ENCODE data around the gene DYRK1A.

The DYRK1A gene

GRCh38 chr21:37348664-37349063, 17.9 kb upstream of the DYRK1A start:
- H3K27ac ChIP-seq, result no peak overlapping the region
- no peaks in the 10 kb centered on the region for H3K27me3 ChIP-seq (ENCODE audit: control insufficient read depth, insufficient read depth, low read length)
- no peak overlapping the region for H3K4me2 ChIP-seq (ENCODE audit: low read length)
- H3K4me1 ChIP-seq, result no peaks in the 10 kb centered on the region
- no peak for TF ChIP-seq CTCF (IDR thresholded peaks at IDR 0.05)
- H2AFZ ChIP-seq, result no peak overlapping the region
- no peaks in the 10 kb centered on the region for H3K36me3 ChIP-seq (ENCODE audit: control insufficient read depth, insufficient read depth, low read length)
- H3K4me3 ChIP-seq (ENCODE audit: low read depth, low read length), result no peak overlapping the region
- no peaks in the 10 kb centered on the region for H3K9me3 ChIP-seq (ENCODE audit: control insufficient read depth, low read length)
- no peaks in the 10 kb centered on the region for H3K79me2 ChIP-seq
- no peak overlapping the region for H3K9ac ChIP-seq

- H3K36me3 ChIP-seq (ENCODE audit: control insufficient read depth, insufficient read depth, low read length), result no peaks in the 10 kb centered on the region
- no peaks in the 10 kb centered on the region for H3K27me3 ChIP-seq (ENCODE audit: control insufficient read depth, insufficient read depth, low read length)
- H3K4me2 ChIP-seq (ENCODE audit: low read length), result no peak overlapping the region
- no peak for TF ChIP-seq CTCF (IDR thresholded peaks at IDR 0.05)
- H3K9me3 ChIP-seq (ENCODE audit: control insufficient read depth, low read length), result no peaks in the 10 kb centered on the region
- no peak overlapping the region for H3K9ac ChIP-seq
- H3K4me1 ChIP-seq, result no peaks in the 10 kb centered on the region
- no peaks in the 10 kb centered on the region for H3K79me2 ChIP-seq
- no peak overlapping the region for H3K4me3 ChIP-seq (ENCODE audit: low read depth, low read length)
- H3K27ac ChIP-seq, result no peak overlapping the region
- H2AFZ ChIP-seq, result no peak overlapping the region
Observed at GRCh38 chr21:37350472-37350871, 16.1 kb upstream of the DYRK1A start.

GRCh38 chr21:37356706-37357105, 9.9 kb upstream of the DYRK1A start:
- Histone ChIP-seq H3K4me3 (ENCODE audit: low read depth, low read length) (no peak overlapping the region), H3K79me2 (no peaks in the 10 kb centered on the region), H3K4me1 (no peaks in the 10 kb centered on the region), H3K9ac (no peak overlapping the region), H3K9me3 (ENCODE audit: control insufficient read depth, low read length) (no peaks in the 10 kb centered on the region), H3K27me3 (ENCODE audit: control insufficient read depth, insufficient read depth, low read length) (no peaks in the 10 kb centered on the region), H3K27ac (no peak overlapping the region), H2AFZ (no peak overlapping the region), H3K36me3 (ENCODE audit: control insufficient read depth, insufficient read depth, low read length) (no peaks in the 10 kb centered on the region), H3K4me2 (ENCODE audit: low read length) (no peak overlapping the region)
- no peak for TF ChIP-seq CTCF (IDR thresholded peaks at IDR 0.05)

- no peak overlapping the region for H3K4me2 ChIP-seq (ENCODE audit: low read length)
- no peak for TF ChIP-seq CTCF (IDR thresholded peaks at IDR 0.05)
- H3K27ac ChIP-seq, result no peak overlapping the region
- H3K36me3 ChIP-seq (ENCODE audit: control insufficient read depth, insufficient read depth, low read length), result no peaks in the 10 kb centered on the region
- no peaks in the 10 kb centered on the region for H3K9me3 ChIP-seq (ENCODE audit: control insufficient read depth, low read length)
- no peak overlapping the region for H2AFZ ChIP-seq
- H3K27me3 ChIP-seq (ENCODE audit: control insufficient read depth, insufficient read depth, low read length), result no peaks in the 10 kb centered on the region
- no peaks in the 10 kb centered on the region for H3K4me1 ChIP-seq
- H3K9ac ChIP-seq, result no peak overlapping the region
- H3K4me3 ChIP-seq (ENCODE audit: low read depth, low read length), result no peak overlapping the region
- H3K79me2 ChIP-seq, result no peaks in the 10 kb centered on the region
Observed at GRCh38 chr21:37357691-37358090, 8.9 kb upstream of the DYRK1A start.

GRCh38 chr21:37358397-37358796, 8.2 kb upstream of the DYRK1A start:
- H2AFZ ChIP-seq, result no peak overlapping the region
- TF ChIP-seq CTCF (IDR thresholded peaks at IDR 0.05), result no peak
- H3K36me3 ChIP-seq (ENCODE audit: control insufficient read depth, insufficient read depth, low read length), result no peaks in the 10 kb centered on the region
- no peaks in the 10 kb centered on the region for H3K79me2 ChIP-seq
- H3K9ac ChIP-seq, result no peak overlapping the region
- H3K4me1 ChIP-seq, result no peaks in the 10 kb centered on the region
- H3K9me3 ChIP-seq (ENCODE audit: control insufficient read depth, low read length), result no peaks in the 10 kb centered on the region
- H3K4me3 ChIP-seq (ENCODE audit: low read depth, low read length), result no peak overlapping the region
- H3K27me3 ChIP-seq (ENCODE audit: control insufficient read depth, insufficient read depth, low read length), result no peaks in the 10 kb centered on the region
- H3K4me2 ChIP-seq (ENCODE audit: low read length), result no peak overlapping the region
- H3K27ac ChIP-seq, result no peak overlapping the region

Measured in parathyroid adenoma (tissue), 2 donors.